GM12892 (cell line): ENCODE results near the gene MYOCD.

ENCODE experiments used
- POLR2A ChIP-seq: IDR thresholded peaks from 2 replicates; pipeline ENCODE4 v1.6.1; 2011; ENCODE audit warnings: low read depth, low read length, control low read depth
- POLR2AphosphoS5 ChIP-seq: IDR thresholded peaks from 2 replicates; pipeline ENCODE4 v1.6.1; 2011; ENCODE audit warnings: low read depth, low read length, control low read depth
- TAF1 ChIP-seq: IDR thresholded peaks from 2 replicates; pipeline ENCODE4 v1.6.1; 2011; ENCODE audit warnings: low read depth, mild to moderate bottlenecking, control low read depth, low read length, borderline replicate concordance

GRCh38 chr17:12735517-12735916 is 69.8 kb downstream of the MYOCD start:
- TF ChIP-seq POLR2A, result no peak
- no peak for TF ChIP-seq POLR2AphosphoS5
- TF ChIP-seq TAF1, result no peak
